ENCODE data around the gene TEAD1.

TEAD1 gene

GRCh38 chr11:12884751-12885318, 210.6 kb downstream of the TEAD1 start:
- in situ Hi-C loops (cut with MboI; ENCODE audit: low sequenced_read_pairs): loop anchor here (25.0 kb wide), 2 partner anchors 273 to 548 kb away; no protein-coding TSS in a partner anchor

- in situ Hi-C loops (cut with MboI; ENCODE audit: low sequenced_read_pairs): loop anchor here (25.0 kb wide), 2 partner anchors 273 to 548 kb away; no protein-coding TSS in a partner anchor
Observed at GRCh38 chr11:12885717-12886239, 211.6 kb downstream of the TEAD1 start.

- in situ Hi-C loops (cut with MboI; ENCODE audit: low sequenced_read_pairs): loop anchor here (25.0 kb wide), 2 partner anchors 274 to 549 kb away; no protein-coding TSS in a partner anchor
Observed at GRCh38 chr11:12886508-12886907, 212.3 kb downstream of the TEAD1 start.

- in situ Hi-C loops (cut with MboI; ENCODE audit: low sequenced_read_pairs): loop anchor here (25.0 kb wide), 2 partner anchors 276 to 551 kb away; no protein-coding TSS in a partner anchor
Observed at GRCh38 chr11:12888525-12889158, 214.4 kb downstream of the TEAD1 start.

DNA sequence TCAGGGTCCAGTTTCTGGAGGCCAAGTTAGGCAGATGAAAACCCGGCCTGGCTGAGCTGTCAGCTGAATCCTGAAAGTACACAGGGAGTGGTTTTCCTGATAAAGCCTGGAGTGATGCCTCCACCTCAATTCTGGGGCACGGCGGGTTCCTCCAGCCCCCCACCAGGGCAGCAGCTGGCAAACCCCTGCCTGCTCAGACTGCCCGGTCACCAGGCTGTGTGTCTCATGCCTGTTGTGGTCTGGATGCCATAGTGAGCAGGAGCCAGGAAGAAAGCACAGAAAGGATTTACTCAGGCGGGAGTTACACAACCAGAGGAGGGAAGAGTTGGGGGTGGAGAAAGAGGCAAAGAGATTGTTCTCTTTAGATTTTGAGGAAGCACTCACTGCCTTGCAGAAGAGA, 215.0 kb downstream of the TEAD1 start:
- in situ Hi-C loops (cut with MboI; ENCODE audit: low sequenced_read_pairs): loop anchor here (25.0 kb wide), 2 partner anchors 277 to 552 kb away; no protein-coding TSS in a partner anchor

DNA sequence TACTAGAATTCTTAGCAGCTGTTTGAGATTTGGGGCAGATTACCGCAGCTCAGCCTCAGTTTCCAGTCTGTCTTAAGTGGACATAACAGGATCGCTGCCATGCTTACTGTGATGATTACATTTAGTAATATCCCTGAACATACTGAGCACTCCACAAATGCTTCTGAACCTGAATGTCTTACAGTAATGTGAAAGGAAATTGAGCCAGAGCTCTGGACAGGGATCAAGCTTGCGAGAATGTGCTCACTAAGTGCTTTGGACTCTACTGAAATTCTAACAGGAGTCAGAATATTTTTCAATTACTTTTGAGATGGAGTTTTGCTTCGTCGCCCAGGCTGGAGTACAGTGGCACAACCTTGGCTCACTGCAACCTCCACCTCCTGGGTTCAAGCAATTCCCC, 216.3 kb downstream of the TEAD1 start:
- in situ Hi-C loops (cut with MboI; ENCODE audit: low sequenced_read_pairs): loop anchor here (25.0 kb wide), 2 partner anchors 278 to 553 kb away; no protein-coding TSS in a partner anchor

DNA sequence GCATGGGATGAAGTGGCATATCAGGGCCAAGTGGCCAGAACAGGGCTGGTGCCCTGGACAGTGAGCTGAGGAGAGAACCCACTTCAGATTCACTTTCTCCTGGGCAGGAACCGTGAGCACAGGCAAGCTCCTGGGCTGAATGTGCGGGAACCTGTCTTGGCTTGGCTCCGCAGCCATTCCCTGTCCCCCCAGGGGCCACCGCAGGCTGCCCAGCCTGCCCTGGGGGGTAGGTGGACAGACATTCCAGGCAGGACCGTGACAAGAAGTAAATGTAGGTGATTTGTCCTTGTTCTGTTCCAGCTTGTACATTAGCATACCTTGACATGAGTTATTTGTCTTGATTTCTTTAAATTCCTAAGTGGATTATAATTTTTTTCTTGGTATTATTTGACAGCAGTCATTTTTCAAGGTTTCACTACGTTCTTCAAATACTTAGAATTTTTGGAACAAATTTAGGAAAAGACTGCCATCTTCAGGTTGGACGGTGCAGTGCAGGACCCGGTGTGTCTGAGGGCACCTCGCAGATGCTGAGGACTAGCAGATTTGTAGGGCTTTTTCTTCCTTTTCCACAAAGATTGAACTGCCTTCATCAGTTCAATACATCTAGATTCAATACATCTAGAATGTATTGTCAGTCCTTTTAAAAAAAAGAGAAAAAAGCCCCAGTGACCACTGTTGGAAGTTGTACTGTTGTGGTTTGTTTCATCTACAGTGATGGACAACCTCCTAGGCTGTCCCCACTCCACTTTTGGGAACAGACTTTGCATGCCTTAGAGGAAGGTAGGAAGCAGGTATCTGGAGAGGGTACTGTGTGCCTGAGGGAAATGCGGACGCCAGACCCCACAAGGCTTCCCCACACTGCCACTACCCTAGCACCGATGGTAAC, 219.8 kb downstream of the TEAD1 start:
- in situ Hi-C loops (cut with MboI; ENCODE audit: low sequenced_read_pairs): loop anchor here (25.0 kb wide), 2 partner anchors 282 to 557 kb away; no protein-coding TSS in a partner anchor

GRCh38 chr11:12897390-12897789, 223.2 kb downstream of the TEAD1 start:
- in situ Hi-C loops (cut with MboI; ENCODE audit: low sequenced_read_pairs): loop anchor here (25.0 kb wide), 2 partner anchors 285 to 560 kb away; no protein-coding TSS in a partner anchor

DNA sequence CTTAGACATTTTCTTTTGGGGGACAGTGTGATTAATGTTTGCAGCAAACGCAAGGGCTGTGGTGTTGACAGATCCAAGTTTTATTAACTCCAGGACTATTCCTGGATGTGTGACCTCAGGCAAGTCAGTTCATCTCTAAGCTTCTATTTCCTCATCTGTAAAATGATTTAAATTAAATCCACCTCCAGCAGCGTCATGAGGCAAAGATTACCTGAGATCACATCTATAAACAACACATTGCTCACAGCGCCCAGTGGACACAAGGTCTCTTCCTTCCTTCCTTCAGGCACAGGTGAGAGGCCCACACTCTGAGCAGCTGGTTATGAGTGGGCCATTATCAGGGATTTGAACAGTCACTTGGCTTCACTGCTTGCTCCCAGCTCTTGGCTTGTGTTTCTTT, 223.6 kb downstream of the TEAD1 start:
- in situ Hi-C loops (cut with MboI; ENCODE audit: low sequenced_read_pairs): loop anchor here (25.0 kb wide), 2 partner anchors 286 to 561 kb away; no protein-coding TSS in a partner anchor

- in situ Hi-C loops (cut with MboI; ENCODE audit: low sequenced_read_pairs): no loop called here
Observed at GRCh38 chr11:12900496-12900895, 226.3 kb downstream of the TEAD1 start.

DNA sequence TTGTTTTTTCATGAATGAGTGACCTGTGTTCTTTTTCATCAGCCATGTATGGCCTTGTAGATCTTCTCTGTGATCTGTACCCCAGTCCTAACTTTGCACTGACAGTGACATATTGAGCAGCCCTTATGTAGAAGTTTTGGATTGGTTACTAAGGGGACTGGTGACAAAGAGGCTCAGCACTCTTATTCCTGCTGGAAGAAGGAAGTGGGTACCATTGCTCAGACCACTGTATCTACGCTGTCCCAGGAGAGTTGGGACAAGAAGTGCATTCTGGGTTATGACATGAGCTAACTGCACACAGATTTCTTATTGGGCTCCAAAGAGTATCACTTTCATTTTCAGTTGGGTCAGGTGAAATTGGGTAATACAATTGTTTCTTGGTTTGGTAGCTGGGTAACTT, 227.1 kb downstream of the TEAD1 start:
- in situ Hi-C loops (cut with MboI; ENCODE audit: low sequenced_read_pairs): no loop called here

GRCh38 chr11:12901874-12902481, 227.8 kb downstream of the TEAD1 start:
- in situ Hi-C loops (cut with MboI; ENCODE audit: low sequenced_read_pairs): no loop called here

DNA sequence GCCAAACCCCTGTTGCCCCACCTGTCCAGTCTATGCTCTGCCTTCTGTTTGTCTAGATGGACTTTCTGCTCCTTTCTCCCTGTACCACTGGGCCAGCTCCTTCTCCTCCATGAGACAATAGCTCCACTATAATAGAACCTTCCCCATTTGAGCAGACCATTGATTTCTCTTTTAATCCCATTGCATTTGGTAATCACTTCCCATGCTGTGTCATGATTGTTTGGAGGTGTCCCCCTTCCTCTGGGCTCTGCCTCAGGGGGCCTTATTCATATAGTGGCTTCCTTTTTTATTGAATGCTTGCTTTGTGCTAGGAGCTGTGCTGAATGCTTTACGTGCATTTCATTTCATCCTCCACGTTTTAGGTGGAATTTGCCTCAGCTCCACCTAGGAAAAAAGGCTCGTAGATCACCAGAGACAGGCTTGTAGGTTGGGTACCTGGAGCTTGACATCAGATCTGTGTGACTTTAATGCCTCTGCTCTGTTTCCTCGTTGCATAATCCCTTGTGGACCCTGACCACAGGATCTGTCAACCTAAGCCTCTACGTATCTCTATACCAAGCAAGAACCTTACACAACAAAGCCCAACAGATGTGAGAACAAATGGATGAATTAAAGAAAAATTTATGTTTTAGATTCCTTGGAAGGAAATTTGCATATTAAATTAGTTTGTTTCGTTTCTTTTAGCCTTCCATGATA, 228.7 kb downstream of the TEAD1 start:
- in situ Hi-C loops (cut with MboI; ENCODE audit: low sequenced_read_pairs): no loop called here

DNA sequence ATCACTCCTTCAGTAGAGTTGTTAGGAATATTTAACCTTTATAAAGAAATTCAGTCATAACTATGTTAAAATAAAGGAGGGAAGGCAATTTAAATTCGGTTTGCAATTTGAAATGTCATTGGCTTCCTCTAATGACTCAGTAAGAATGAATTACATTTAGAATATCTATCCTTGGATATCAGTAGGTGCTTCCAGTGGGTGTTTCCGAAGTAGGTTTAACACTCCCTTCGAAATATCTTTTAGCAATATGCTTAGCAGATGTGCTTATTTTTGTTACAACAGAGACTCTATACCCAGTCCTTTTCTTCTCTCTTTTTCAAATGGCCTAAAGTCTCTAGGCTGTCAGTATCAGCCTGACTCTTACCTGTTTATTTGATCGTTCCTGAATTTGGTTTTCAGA, 231.2 kb downstream of the TEAD1 start:
- in situ Hi-C loops (cut with MboI; ENCODE audit: low sequenced_read_pairs): no loop called here

- in situ Hi-C loops (cut with MboI; ENCODE audit: low sequenced_read_pairs): no loop called here
Observed at GRCh38 chr11:12906501-12906900, 232.3 kb downstream of the TEAD1 start.

GRCh38 chr11:12909879-12910278, 235.7 kb downstream of the TEAD1 start:
- in situ Hi-C loops (cut with MboI; ENCODE audit: low sequenced_read_pairs): no loop called here

DNA sequence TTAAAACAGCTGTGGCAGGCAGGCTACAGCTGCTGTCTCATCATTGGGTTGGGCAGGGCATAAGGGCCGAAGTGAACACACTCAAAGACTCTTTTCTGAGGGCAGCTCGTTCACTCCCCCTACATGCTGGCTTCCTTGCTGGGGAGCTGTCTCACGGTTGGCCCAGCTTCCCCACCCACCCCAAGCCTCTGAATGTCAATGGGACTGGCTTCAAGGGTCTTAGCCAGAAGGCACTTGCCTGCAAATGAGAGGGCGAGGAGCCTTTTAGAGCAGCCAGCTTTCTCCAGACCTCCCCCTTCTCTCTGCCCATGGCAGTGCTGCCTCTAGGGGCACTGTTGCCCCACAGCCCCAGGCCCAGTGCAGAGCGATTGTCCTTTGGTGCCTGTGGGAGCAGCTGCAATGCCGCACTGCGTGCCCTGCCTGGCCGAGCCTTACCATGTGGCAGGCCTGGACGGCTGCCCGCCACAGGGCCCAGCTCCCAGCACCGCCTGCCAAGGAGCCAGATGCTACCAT, 240.2 kb downstream of the TEAD1 start:
- in situ Hi-C loops (cut with MboI; ENCODE audit: low sequenced_read_pairs): no loop called here

GRCh38 chr11:12915093-12915492, 240.9 kb downstream of the TEAD1 start:
- in situ Hi-C loops (cut with MboI; ENCODE audit: low sequenced_read_pairs): no loop called here

DNA sequence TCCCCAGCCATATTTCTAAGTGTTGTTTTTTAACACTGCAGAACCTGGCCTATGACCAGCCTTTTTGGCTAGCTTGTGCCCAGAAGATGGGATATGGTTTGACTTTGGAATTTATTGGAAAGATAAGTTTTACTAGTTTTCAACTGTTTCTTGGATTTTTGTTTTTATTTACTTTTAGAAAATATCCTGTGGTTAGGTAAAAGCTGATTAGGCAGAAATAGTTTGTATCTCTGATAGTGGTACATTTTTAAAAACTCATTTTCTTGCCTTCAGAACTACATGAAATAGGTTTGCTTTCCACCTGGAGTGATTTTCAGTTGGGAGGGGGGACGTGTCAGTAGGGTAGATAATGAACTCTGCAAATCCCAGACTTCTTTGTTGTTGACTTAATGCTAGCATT, 243.6 kb downstream of the TEAD1 start:
- in situ Hi-C loops (cut with MboI; ENCODE audit: low sequenced_read_pairs): no loop called here

GRCh38 chr11:12918667-12919066, 244.4 kb downstream of the TEAD1 start:
- in situ Hi-C loops (cut with MboI; ENCODE audit: low sequenced_read_pairs): no loop called here

All from HL-60/S4 (cell line).